MCF 10A (cell line): ENCODE measurements around the gene FAXDC2. TPM values are rescaled to one million over a fixed set of nuclear protein-coding genes. Genes with fewer than 3 reads are reported as not detected.
A peak's percentile ranks its signal among the peaks of the same experiment; 100 is the strongest.

ENCODE experiments used
- BruUV-seq: library from RNA; stranded (reverse); fragments of 400-500 nt; replicated peaks from 2 replicates; lab custom pipeline; 2021; lab: Mats Ljungman, UMichigan
- CTCF ChIA-PET: fragments of 300-600 bp; sonication (Branson Sonifier 250); formaldehyde crosslinking; extraction: SDS; loops from one replicate; lab custom pipeline; 2021; ENCODE audit warnings: antibody characterized with exemption, inconsistent platforms; lab: Yijun Ruan, JAX
- POLR2A ChIA-PET: fragments of 300-600, 350-650 bp; sonication (Branson Sonifier 250); formaldehyde crosslinking; extraction: SDS; loops from one replicate; lab custom pipeline; 2020; ENCODE audit warnings: antibody characterized with exemption, inconsistent platforms; lab: Yijun Ruan, JAX
- DNase-seq: peaks from one replicate; pipeline ENCODE4 v3.0.0-alpha.2; 2018; ENCODE audit not compliant: unreplicated experiment
- H3K27ac Mint-ChIP-seq: one replicate; pipeline ENCODE4 v1.8.0; 2022; ENCODE audit warnings: mild to moderate bottlenecking, low read depth, mixed read lengths; ENCODE audit not compliant: unreplicated experiment
- H3K27me3 Mint-ChIP-seq: one replicate; pipeline ENCODE4 v1.8.0; 2022; ENCODE audit warnings: mixed read lengths; ENCODE audit not compliant: insufficient read depth, unreplicated experiment
- H3K36me3 Mint-ChIP-seq: one replicate; pipeline ENCODE4 v1.8.0; 2022; ENCODE audit warnings: mild to moderate bottlenecking, moderate library complexity, mixed read lengths; ENCODE audit not compliant: insufficient read depth, unreplicated experiment
- H3K4me1 Mint-ChIP-seq: one replicate; pipeline ENCODE4 v1.8.0; 2022; ENCODE audit warnings: mixed read lengths; ENCODE audit not compliant: insufficient read depth, unreplicated experiment
- H3K4me3 Mint-ChIP-seq: one replicate; pipeline ENCODE4 v1.8.0; 2022; ENCODE audit warnings: mild to moderate bottlenecking, moderate library complexity, mixed read lengths; ENCODE audit not compliant: unreplicated experiment
- H3K9me3 Mint-ChIP-seq: one replicate; pipeline ENCODE4 v1.8.0; 2022; ENCODE audit warnings: mixed read lengths; ENCODE audit not compliant: unreplicated experiment
- CTCF ChIP-seq: fragments of 200-600 bp; IDR thresholded peaks from one replicate; pipeline ENCODE4 v1.8.0; 2022; ENCODE audit warnings: antibody characterized with exemption, mild to moderate bottlenecking; ENCODE audit not compliant: unreplicated experiment
- intact Hi-C: fragments of 100-400 bp; cut with micrococcal nuclease; formaldehyde crosslinking; loops from 2 replicates; pipeline ENCODE4 v1.14.1; 2022
- total RNA-seq: library from RNA; stranded (reverse); gene quantifications from 2 replicates; pipeline ENCODE4 v1.2.3, GENCODE V29; 2022

The FAXDC2 gene
- total RNA-seq, 1 experiment from 2014 or later: 2.1 TPM

- no peak overlapping the region for H3K4me3 Mint-ChIP-seq
- intact Hi-C loops: no loop called here
- peaks cover 97% of the 10 kb centered on the region for H3K36me3 Mint-ChIP-seq
- ChIA-PET POLR2A (interaction anchor here (0.6 kb wide), 1 partner anchor 185 kb away, joined by 3 read pairs; no protein-coding TSS in a partner anchor), CTCF (no interaction called here)
- no peaks in the 10 kb centered on the region for H3K9me3 Mint-ChIP-seq
- no peaks in the 10 kb centered on the region for H3K27me3 Mint-ChIP-seq
- no peak for TF ChIP-seq CTCF
- no peak for DNase-seq
- peaks cover 12% of the 10 kb centered on the region for H3K4me1 Mint-ChIP-seq
- H3K27ac Mint-ChIP-seq: peak overlapping the region; percentile 5
- BruUV-seq: TSS peak; percentile 22
These were observed 33.4 kb downstream of the FAXDC2 start for GRCh38 chr5:154816891-154817492.

GRCh38 chr5:154815684-154816247 is 34.6 kb downstream of the FAXDC2 start:
- Mint-ChIP-seq H3K9me3 (no peaks in the 10 kb centered on the region), H3K4me3 (no peak overlapping the region), H3K36me3 (peaks cover 97% of the 10 kb centered on the region), H3K27me3 (no peaks in the 10 kb centered on the region), H3K27ac (peak overlapping the region; percentile 5), H3K4me1 (peaks cover 10% of the 10 kb centered on the region)
- no TSS peak for BruUV-seq
- no peak for TF ChIP-seq CTCF
- ChIA-PET POLR2A (interaction anchor here (0.6 kb wide), 1 partner anchor 66 kb away, joined by 5 read pairs; no protein-coding TSS in a partner anchor), CTCF (interaction anchor here (0.6 to 0.7 kb wide), 2 partner anchors 17 to 221 kb away, joined by 4 read pairs; no protein-coding TSS in a partner anchor)
- DNase-seq: no peak
- intact Hi-C loops: no loop called here

- no peak for DNase-seq
- no peaks in the 10 kb centered on the region for H3K9me3 Mint-ChIP-seq
- no peak overlapping the region for H3K27ac Mint-ChIP-seq
- intact Hi-C loops: no loop called here
- TF ChIP-seq CTCF: no peak
- H3K4me3 Mint-ChIP-seq: no peak overlapping the region
- peaks cover 10% of the 10 kb centered on the region for H3K4me1 Mint-ChIP-seq
- peaks cover 100% of the 10 kb centered on the region for H3K36me3 Mint-ChIP-seq
- ChIA-PET CTCF (interaction anchor here (0.6 to 3.0 kb wide), 4 partner anchors 10 to 221 kb away, joined by 3 to 18 read pairs (median 4); no protein-coding TSS in a partner anchor), POLR2A (no interaction called here)
- H3K27me3 Mint-ChIP-seq: no peaks in the 10 kb centered on the region
- BruUV-seq: no TSS peak
These were observed 35.4 kb downstream of the FAXDC2 start for GRCh38 chr5:154815025-154815424.

- POLR2A ChIA-PET: interaction anchor here (1.0 kb wide), 1 partner anchor 46 kb away, joined by 4 read pairs; no protein-coding TSS in a partner anchor
- no peak for DNase-seq
- CTCF ChIA-PET: interaction anchor here (0.6 to 3.0 kb wide), 4 partner anchors 32 to 168 kb away, joined by 3 to 18 read pairs (median 6); no protein-coding TSS in a partner anchor
- peaks cover 15% of the 10 kb centered on the region for H3K4me1 Mint-ChIP-seq
- no peaks in the 10 kb centered on the region for H3K27me3 Mint-ChIP-seq
- no TSS peak for BruUV-seq
- TF ChIP-seq CTCF: no peak
- H3K36me3 Mint-ChIP-seq: peaks cover 100% of the 10 kb centered on the region
- H3K9me3 Mint-ChIP-seq: no peaks in the 10 kb centered on the region
- H3K27ac Mint-ChIP-seq: no peak overlapping the region
- intact Hi-C loops: no loop called here
- H3K4me3 Mint-ChIP-seq: no peak overlapping the region
These were observed 36.7 kb downstream of the FAXDC2 start for GRCh38 chr5:154813736-154814135.
